Right ventricle myocardium superior (tissue), 1 donor: Measurements from ENCODE around the gene MLEC. TPM values are rescaled to one million over a fixed set of nuclear protein-coding genes. Genes with fewer than 3 reads are reported as not detected.
"Not testable (repeated sequence)": the region's sequence is repeated elsewhere in the genome, so short reads cannot be mapped to it uniquely, and the experiment has no call there.

ENCODE experiments used
- ATAC-seq: fragments of 200-7000 bp; cut with Tn5 transposase; one replicate; pipeline ENCODE4 v1.9.1; 2020; ENCODE audit warnings: mild to moderate bottlenecking; ENCODE audit not compliant: poor library complexity
- DNase-seq: peaks from one replicate; pipeline ENCODE4 v3.0.0-alpha.2; 2020
- intact Hi-C: fragments of 100-400 bp; cut with DNase I; formaldehyde crosslinking; loops from one replicate; pipeline ENCODE4 v1.11.2; 2022
- total RNA-seq: library from RNA; stranded (reverse); fragmentation: NEBNext Ultra II Directional; extraction: Animal tissue kit (Norgen Biotek cat#: 25700); gene quantifications from one replicate; pipeline ENCODE4 v1.2.1, GENCODE V29; 2021
- donor health status: DM: no; HTN: yes; CAD: no; lungs with severe emphysema.

Gene MLEC
- total RNA-seq, 1 donor from 2014 or later: 125 TPM

GRCh38 chr12:120658286-120659150, 28.4 kb upstream of the MLEC start:
- DNase-seq: no peak

GRCh38 chr12:120659151-120659525, 27.8 kb upstream of the MLEC start:
- ATAC-seq: no peak
- no peak for DNase-seq

More at GRCh38 chr12:120658286-120659150, 28.4 kb upstream of the MLEC start:
- no peak for ATAC-seq
- intact Hi-C loops: no loop called here

GRCh38 chr12:120661432-120661831, 25.5 kb upstream of the MLEC start:
- DNase-seq: no peak
- intact Hi-C loops: no loop called here
- no peak for ATAC-seq

More at GRCh38 chr12:120659151-120659525, 27.8 kb upstream of the MLEC start:
- intact Hi-C loops: no loop called here

- DNase-seq: no peak
- no peak for ATAC-seq
- intact Hi-C loops: no loop called here
Measured at GRCh38 chr12:120662879-120663278, 24.1 kb upstream of the MLEC start.

- ATAC-seq (no peak), DNase-seq (no peak)
- intact Hi-C loops: no loop called here
Measured at GRCh38 chr12:120663741-120664140, 23.2 kb upstream of the MLEC start.

- no peak for DNase-seq
- intact Hi-C loops: no loop called here
- ATAC-seq: no peak
Measured at GRCh38 chr12:120666571-120667390, 20.2 kb upstream of the MLEC start.

GRCh38 chr12:120668091-120668867, 18.7 kb upstream of the MLEC start:
- intact Hi-C loops: no loop called here
- DNase-seq (no peak), ATAC-seq (no peak)

- DNase-seq: peak; percentile 55
- intact Hi-C loops: no loop called here
- ATAC-seq: peak; percentile 59
Measured at GRCh38 chr12:120668868-120669840, 17.8 kb upstream of the MLEC start.

GRCh38 chr12:120670237-120670636, 16.7 kb upstream of the MLEC start:
- DNase-seq, ATAC-seq, intact Hi-C loops: not testable (repeated sequence)

GRCh38 chr12:120670667-120671066, 16.3 kb upstream of the MLEC start:
- ATAC-seq: no peak
- intact Hi-C loops: no loop called here
- DNase-seq: no peak

GRCh38 chr12:120674097-120674636, 12.8 kb upstream of the MLEC start:
- intact Hi-C loops: no loop called here
- DNase-seq: no peak
- no peak for ATAC-seq

- ATAC-seq: peak; percentile 64
- peak; percentile 66 for DNase-seq
- intact Hi-C loops: no loop called here
Measured at GRCh38 chr12:120677765-120678473, 9.0 kb upstream of the MLEC start.

GRCh38 chr12:120678572-120678971, 8.4 kb upstream of the MLEC start:
- ATAC-seq (no peak), DNase-seq (no peak)
- intact Hi-C loops: no loop called here

GRCh38 chr12:120680165-120680738, 6.7 kb upstream of the MLEC start:
- DNase-seq (no peak), ATAC-seq (no peak)
- intact Hi-C loops: no loop called here

- intact Hi-C loops: no loop called here
- DNase-seq: no peak
- no peak for ATAC-seq
Measured at GRCh38 chr12:120684523-120684932, 2.4 kb upstream of the MLEC start.

- DNase-seq (no peak), ATAC-seq (no peak)
- intact Hi-C loops: no loop called here
Measured at GRCh38 chr12:120685522-120685921, 1.4 kb upstream of the MLEC start.
